MM.1S (cell line): ENCODE measurements around the gene CALCOCO2.

Experiments
- DNase-seq: peaks from one replicate; pipeline ENCODE4 v3.0.0-alpha.2; 2015
- H2AFZ ChIP-seq: fragments of 300-600 bp; sonication (generic); 2 replicates; pipeline ENCODE4 v1.6.0; 2016; ENCODE audit warnings: antibody characterized with exemption, low read length
- H3F3A ChIP-seq: fragments of 300-600 bp; sonication (generic); 2 replicates; pipeline ENCODE4 v1.6.1; 2016; ENCODE audit warnings: mild to moderate bottlenecking, antibody characterized with exemption, low read length, moderate library complexity, mixed read lengths; ENCODE audit not compliant: insufficient read depth
- H3K27ac ChIP-seq: fragments of 300-600 bp; sonication (generic); 2 replicates; pipeline ENCODE4 v1.5.1; 2016; ENCODE audit warnings: mild to moderate bottlenecking, low read length
- H3K27me3 ChIP-seq: fragments of 300-600 bp; sonication (generic); replicated peaks from 2 replicates; pipeline ENCODE4 v1.6.0; 2016; ENCODE audit warnings: low read length; ENCODE audit not compliant: insufficient read depth
- H3K36me3 ChIP-seq: fragments of 300-600 bp; sonication (generic); replicated peaks from 2 replicates; pipeline ENCODE4 v1.6.1; 2016; ENCODE audit warnings: mild to moderate bottlenecking, low read length, mixed read lengths; ENCODE audit not compliant: insufficient read depth
- H3K4me1 ChIP-seq: fragments of 300-600 bp; sonication (generic); 2 replicates; pipeline ENCODE4 v1.6.1; 2016; ENCODE audit warnings: low read length, mixed read lengths
- H3K4me2 ChIP-seq: fragments of 300-600 bp; sonication (generic); 2 replicates; pipeline ENCODE4 v1.6.0; 2016; ENCODE audit warnings: low read depth, low read length
- H3K4me3 ChIP-seq: fragments of 300-600 bp; sonication (generic); 2 replicates; pipeline ENCODE4 v1.5.1; 2016; ENCODE audit warnings: low read length, mixed read lengths
- H3K79me2 ChIP-seq: fragments of 300-600 bp; sonication (generic); 2 replicates; pipeline ENCODE4 v1.6.1; 2016; ENCODE audit warnings: mixed run types, low read length, mixed read lengths
- H3K9ac ChIP-seq: fragments of 300-600 bp; sonication (generic); 2 replicates; pipeline ENCODE4 v1.6.1; 2016; ENCODE audit warnings: low read length, mixed read lengths
- H3K9me2 ChIP-seq: fragments of 300-600 bp; sonication (generic); replicated peaks from 2 replicates; pipeline ENCODE4 v1.6.1; 2016; ENCODE audit warnings: mild to moderate bottlenecking, low read length, mixed read lengths; ENCODE audit not compliant: insufficient read depth
- H3K9me3 ChIP-seq: fragments of 300-600 bp; sonication (generic); replicated peaks from 2 replicates; pipeline ENCODE4 v1.6.1; 2016; ENCODE audit warnings: mild to moderate bottlenecking, low read length, mixed read lengths; ENCODE audit not compliant: insufficient read depth
- H4K20me1 ChIP-seq: fragments of 300-600 bp; sonication (generic); 2 replicates; pipeline ENCODE4 v1.6.1; 2016; ENCODE audit warnings: mild to moderate bottlenecking, low read length, moderate library complexity, mixed read lengths; ENCODE audit not compliant: insufficient read depth
- CTCF ChIP-seq: fragments of 300-600 bp; sonication (generic); IDR thresholded peaks from 2 replicates; pipeline ENCODE4 v1.5.1; 2016; ENCODE audit warnings: antibody characterized with exemption, low read length, mixed read lengths
- EZH2 ChIP-seq: fragments of 300-600 bp; sonication (generic); optimal IDR thresholded peaks from 2 replicates; pipeline ENCODE3; 2017; ENCODE audit warnings: low read depth, mild to moderate bottlenecking, antibody characterized with exemption, low read length, mixed read lengths
- EZH2phosphoT487 ChIP-seq: fragments of 300-600 bp; sonication (generic); IDR thresholded peaks from 2 replicates; pipeline ENCODE4 v1.6.1; 2018; ENCODE audit warnings: antibody characterized with exemption, low read length

The CALCOCO2 gene

GRCh38 chr17:48910370-48910769, 79.5 kb downstream of the CALCOCO2 start:
- no peak for DNase-seq
- Histone ChIP-seq H3K4me3 (no peak overlapping the region), H3K79me2 (peaks cover 67% of the 10 kb centered on the region), H3K27me3 (no peaks in the 10 kb centered on the region), H3F3A (peaks cover 11% of the 10 kb centered on the region; the same call in 1 of the 2 replicates), H3K27ac (no peak overlapping the region), H3K9me2 (no peaks in the 10 kb centered on the region), H2AFZ (no peak overlapping the region), H3K4me1 (peaks cover 16% of the 10 kb centered on the region), H4K20me1 (no peaks in the 10 kb centered on the region), H3K4me2 (no peak overlapping the region), H3K9me3 (no peaks in the 10 kb centered on the region), H3K36me3 (0 out of 2 replicates have a peak, but pooled peaks cover 3% of the 10 kb centered on the region), H3K9ac (no peak overlapping the region)
- TF ChIP-seq EZH2 (no peak), CTCF (no peak), EZH2phosphoT487 (no peak)

GRCh38 chr17:48912476-48912875, 81.6 kb downstream of the CALCOCO2 start:
- Histone ChIP-seq H3K27ac (no peak overlapping the region), H3K4me1 (peaks cover 22% of the 10 kb centered on the region), H4K20me1 (no peaks in the 10 kb centered on the region), H3K9ac (no peak overlapping the region), H2AFZ (no peak overlapping the region), H3K79me2 (peaks cover 83% of the 10 kb centered on the region), H3K9me2 (no peaks in the 10 kb centered on the region), H3F3A (peaks cover 17% of the 10 kb centered on the region; the same call in 1 of the 2 replicates), H3K27me3 (no peaks in the 10 kb centered on the region), H3K4me2 (no peak overlapping the region), H3K36me3 (peaks cover 3% of the 10 kb centered on the region; the same call in 1 of the 2 replicates), H3K4me3 (no peak overlapping the region), H3K9me3 (no peaks in the 10 kb centered on the region)
- no peak for DNase-seq
- TF ChIP-seq CTCF (no peak), EZH2 (no peak), EZH2phosphoT487 (no peak)
